HepG2 (cell line): ENCODE data around the gene USP20. TPM values are rescaled to one million over a fixed set of nuclear protein-coding genes. Genes with fewer than 3 reads are reported as not detected.

ENCODE experiments used
- ATAC-seq: fragments of 200-7000 bp; cut with Tn5 transposase; 3 replicates; pipeline ENCODE4 v1.9.1; 2020; ENCODE audit warnings: mild to moderate bottlenecking, moderate library complexity
- BruUV-seq: library from RNA; stranded (reverse); fragments of 400-500 nt; replicated peaks from 2 replicates; lab custom pipeline; 2021; lab: Mats Ljungman, UMichigan
- CTCF ChIA-PET: fragments of 300-600 bp; formaldehyde crosslinking; extraction: SDS; loops from one replicate; lab custom pipeline; 2021; ENCODE audit warnings: low total read pairs, inconsistent platforms, low intra/inter-chr PET ratio; lab: Yijun Ruan, JAX
- POLR2A ChIA-PET: fragments of 350-600 bp; sonication (Branson Sonifier 250); formaldehyde crosslinking; loops from one replicate; lab custom pipeline; 2020; ENCODE audit warnings: antibody characterized with exemption, inconsistent platforms; lab: Yijun Ruan, JAX
- DNase-seq: peaks from one replicate; pipeline ENCODE4 v3.0.0-alpha.2; 2015; ENCODE audit warnings: low spot score
- FAIRE-seq: peaks from 3 replicates; lab custom pipeline; 2011; peaks lifted over from hg19 to GRCh38; lab: Jason Lieb, UNC
- H2AFZ ChIP-seq: one replicate; pipeline ENCODE4 v1.6.1; 2011; ENCODE audit warnings: low read length, inconsistent platforms
- H3K27ac ChIP-seq: fragments of 300-600 bp; 3 replicates; pipeline ENCODE4 v1.8.0; 2011; ENCODE audit warnings: mixed run types, mild to moderate bottlenecking, mixed read lengths, low read length, inconsistent platforms; ENCODE audit not compliant: insufficient read depth; ENCODE audit errors: extremely low read length
- H3K27me3 ChIP-seq, 2 experiments: fragments of 200-600 bp in 1 of 2; 2 replicates in 1 of 2; 3 replicates in 1 of 2; pipeline versions ENCODE4 v1.6.0 to v1.8.0; 2011; ENCODE audit warnings: low read length in 2 of 2, mild to moderate bottlenecking in 2 of 2, moderate library complexity in 2 of 2, inconsistent platforms in 1 of 2; ENCODE audit not compliant: insufficient read depth in 2 of 2, control insufficient read depth in 1 of 2
- H3K36me3 ChIP-seq, 2 experiments: fragments of 200-600 bp in 1 of 2; replicated peaks in 1 of 2; 2 replicates in 1 of 2; 3 replicates in 1 of 2; pipeline versions ENCODE4 v1.5.1 to v1.8.0; 2011; ENCODE audit warnings: low read length in 2 of 2, inconsistent platforms in 1 of 2; ENCODE audit not compliant: insufficient read depth in 2 of 2, control insufficient read depth in 1 of 2
- H3K4me1 ChIP-seq: 2 replicates; pipeline ENCODE4 v1.5.1; 2012; ENCODE audit warnings: low read length, inconsistent platforms; ENCODE audit not compliant: insufficient read depth
- H3K4me2 ChIP-seq: 2 replicates; pipeline ENCODE4 v1.6.0; 2011; ENCODE audit warnings: low read depth, low read length, inconsistent platforms
- H3K4me3 ChIP-seq, 3 experiments: fragments of 200-600 bp in 1 of 3; sonication (generic), shearing (Covaris generic) in 1 of 3; replicated peaks in 1 of 3; 2 replicates each; pipeline ENCODE4 v1.5.1; 2011 to 2016; ENCODE audit warnings: low read length in 3 of 3, inconsistent platforms in 2 of 3, low read depth in 2 of 3, mild to moderate bottlenecking in 2 of 3, control low read depth in 1 of 3, mixed read lengths in 1 of 3; ENCODE audit not compliant: insufficient read depth in 1 of 3
- H3K79me2 ChIP-seq: one replicate; pipeline ENCODE4 v1.6.1; 2011; ENCODE audit warnings: low read length, inconsistent platforms; ENCODE audit not compliant: insufficient read depth
- H3K9ac ChIP-seq: 2 replicates; pipeline ENCODE4 v1.6.0; 2011; ENCODE audit warnings: mild to moderate bottlenecking, low read depth, low read length, inconsistent platforms; ENCODE audit not compliant: insufficient read depth
- H3K9me3 ChIP-seq: 2 replicates; pipeline ENCODE4 v1.5.1; 2012; ENCODE audit warnings: mild to moderate bottlenecking, low read length
- H4K20me1 ChIP-seq: 2 replicates; pipeline ENCODE4 v1.6.0; 2011; ENCODE audit warnings: inconsistent platforms, mild to moderate bottlenecking, low read length, moderate library complexity; ENCODE audit not compliant: insufficient read depth
- ATM ChIP-seq: fragments of 450-650 bp; IDR thresholded peaks from 2 replicates; pipeline ENCODE4 v1.7.1; 2017; ENCODE audit warnings: mild to moderate bottlenecking, borderline replicate concordance
- CREB1 ChIP-seq, 2 experiments: fragments of 450-650 bp in 1 of 2; IDR thresholded peaks; 2 replicates each; pipeline ENCODE4 v1.6.1; 2016 to 2017; ENCODE audit warnings: control low read depth in 1 of 2, mild to moderate bottlenecking in 1 of 2, missing compliant biosample characterization in 1 of 2, missing genetic modification characterization in 1 of 2
- GLI4 ChIP-seq: sonication (generic); formaldehyde crosslinking; IDR thresholded peaks from 2 replicates; pipeline ENCODE4 v1.5.1; 2020; ENCODE audit warnings: missing genetic modification reagents, mild to moderate bottlenecking, moderate library complexity, borderline replicate concordance
- HNRNPK ChIP-seq: fragments of 200-400 bp; formaldehyde crosslinking; IDR thresholded peaks from 2 replicates; pipeline ENCODE4 v1.6.1; 2018; ENCODE audit warnings: low read length, low read depth, moderate library complexity, mild to moderate bottlenecking; ENCODE audit not compliant: poor library complexity, severe bottlenecking
- KDM4B ChIP-seq: sonication (generic); formaldehyde crosslinking; IDR thresholded peaks from 2 replicates; pipeline ENCODE4 v1.4.0; 2020; ENCODE audit warnings: missing genetic modification reagents
- PHF8 ChIP-seq: sonication (generic); formaldehyde crosslinking; IDR thresholded peaks from 2 replicates; pipeline ENCODE4 v1.5.0; 2020; ENCODE audit warnings: missing genetic modification reagents
- PRPF4 ChIP-seq: fragments of 200-400 bp; formaldehyde crosslinking; IDR thresholded peaks from 2 replicates; pipeline ENCODE4 v1.6.1; 2016; ENCODE audit warnings: low read length, low read depth; ENCODE audit not compliant: poor library complexity, severe bottlenecking
- RAD21 ChIP-seq: fragments of 450-650 bp; formaldehyde crosslinking; IDR thresholded peaks from 2 replicates; pipeline ENCODE4 v1.5.0; 2020; ENCODE audit warnings: mild to moderate bottlenecking
- SMARCC2 ChIP-seq: fragments of 450-650 bp; IDR thresholded peaks from 2 replicates; pipeline ENCODE4 v1.6.1; 2017; ENCODE audit warnings: antibody characterized with exemption, mild to moderate bottlenecking
- TCF12 ChIP-seq, 2 experiments: fragments of 450-650 bp in 1 of 2; sonication (generic) in 1 of 2; formaldehyde crosslinking in 1 of 2; IDR thresholded peaks; 2 replicates each; pipeline versions ENCODE4 v1.6.1 to v1.8.0; 2017 to 2022; ENCODE audit warnings: antibody characterized with exemption in 1 of 2, mild to moderate bottlenecking in 1 of 2, missing genetic modification reagents in 1 of 2, moderate library complexity in 1 of 2
- ZC3H13 ChIP-seq: sonication (generic); formaldehyde crosslinking; IDR thresholded peaks from 2 replicates; pipeline ENCODE4 v1.8.1; 2023; ENCODE audit warnings: mild to moderate bottlenecking, missing genetic modification reagents, moderate library complexity
- ZFYVE20 ChIP-seq: sonication (generic); formaldehyde crosslinking; IDR thresholded peaks from 2 replicates; pipeline ENCODE4 v1.8.0; 2023; ENCODE audit warnings: low read depth, mild to moderate bottlenecking, moderate library complexity, missing genetic modification reagents, borderline replicate concordance
- ZNF232 ChIP-seq: sonication (generic); formaldehyde crosslinking; IDR thresholded peaks from 2 replicates; pipeline ENCODE4 v1.4.0; 2020; ENCODE audit warnings: missing genetic modification reagents, borderline replicate concordance
- ZNF335 ChIP-seq: sonication (generic); formaldehyde crosslinking; IDR thresholded peaks from 2 replicates; pipeline ENCODE4 v1.4.0; 2020; ENCODE audit warnings: missing genetic modification reagents
- ZNF788 ChIP-seq: sonication (generic); formaldehyde crosslinking; IDR thresholded peaks from 2 replicates; pipeline ENCODE4 v1.5.0; 2020; ENCODE audit warnings: mild to moderate bottlenecking, missing genetic modification reagents, borderline replicate concordance
- WGBS: methylation state at CpG from one replicate; pipeline ENCODE4 v1.1.6; 2017; ENCODE audit warnings: low lambda C conversion rate; 5-methylcytosine and 5-hydroxymethylcytosine counted together
- in situ Hi-C: cut with HindIII; loops from 2 replicates; pipeline ENCODE4 v1.10.0; 2017; ENCODE audit warnings: low pct_unique_long_range_greater_than_20kb; ENCODE audit not compliant: extremely low pct_ligation_motif_present
- intact Hi-C: fragments of 100-400 bp; cut with micrococcal nuclease; formaldehyde crosslinking; loops from one replicate; pipeline ENCODE4 v1.10.0; 2022; ENCODE audit not compliant: unreplicated experiment
- polyA plus RNA-seq, 8 experiments: library from polyadenylated mRNA; depleted of rRNA in 3 of 8; stranded (reverse) in 7 of 8; unstranded in 1 of 8; fragments of >200 nt; fragmentation: Illumina TruSeq in 4 of 8; extraction: Trizol in 4 of 8; gene quantifications; 2 replicates each; pipeline versions ENCODE4 v1.2.1 to v1.2.3, GENCODE V29; 2011 to 2016; ENCODE audit warnings: low read depth in 4 of 8, missing spikeins in 1 of 8, mixed read lengths in 1 of 8; ENCODE audit not compliant: insufficient read depth in 1 of 8
- total RNA-seq, 5 experiments: library from RNA; depleted of rRNA; stranded (reverse); fragments of >200 nt; fragmentation: Illumina TruSeq; extraction: Trizol; gene quantifications; 2 replicates each; pipeline ENCODE4 v1.2.3, GENCODE V29; 2016; ENCODE audit warnings: low read depth in 1 of 5

The USP20 gene
- total and polyA plus RNA-seq, 2 of the 13 experiments (the other 11 are each of a cell fraction or from before 2014, with no cell fraction given), result 4.4 to 5.9 TPM

DNA sequence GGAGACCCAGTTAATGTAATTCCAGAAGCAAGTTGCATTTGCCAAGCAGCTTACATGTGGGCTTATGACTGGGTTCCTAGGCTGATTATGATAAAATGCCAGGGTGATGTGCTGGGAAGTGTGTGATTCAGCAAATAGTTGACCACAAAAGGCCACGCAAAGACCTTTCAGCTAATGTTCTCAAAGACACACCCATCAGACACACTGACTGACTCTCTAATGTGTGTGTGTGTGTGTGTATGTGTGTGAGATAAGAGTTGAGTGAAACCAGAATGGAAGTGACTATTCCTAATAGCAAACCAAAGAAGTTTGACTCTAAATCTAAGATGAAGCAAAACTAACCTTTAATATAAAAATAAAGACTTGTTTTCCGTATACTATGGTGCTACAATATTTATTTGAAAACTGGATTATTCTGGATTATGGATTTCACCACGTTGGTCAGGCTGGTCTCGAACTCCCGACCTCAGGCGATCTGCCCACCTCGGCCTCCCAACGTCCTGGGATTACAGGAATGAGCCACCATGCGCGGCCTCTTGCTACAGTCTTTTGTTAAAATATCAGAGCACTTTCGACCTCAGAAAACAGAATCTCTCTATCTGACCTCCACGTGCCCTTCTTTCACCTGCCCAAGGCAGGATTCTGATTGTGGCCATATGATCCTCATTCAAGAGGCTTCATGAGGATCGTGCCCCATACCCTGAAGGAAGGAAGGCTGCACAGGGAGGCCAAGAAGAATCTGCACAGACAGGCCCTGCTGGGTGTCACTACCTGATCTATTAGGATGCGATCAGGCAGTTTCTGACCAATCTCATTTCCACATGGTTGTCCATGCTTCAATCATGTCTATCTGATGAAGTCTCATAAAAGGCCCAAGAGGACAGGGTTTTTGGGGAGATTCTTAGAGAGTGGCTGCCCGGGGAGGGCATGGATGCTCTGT, 75.6 kb downstream of the USP20 start:
- Histone ChIP-seq H3K36me3 (peaks cover 0 to 3% of the 10 kb centered on the region in 2 experiments; a peak in 1 of 5 replicates), H3K27me3 (no peaks in the 10 kb centered on the region), H3K79me2 (no peaks in the 10 kb centered on the region), H4K20me1 (no peaks in the 10 kb centered on the region), H3K9ac (no peak overlapping the region), H3K9me3 (no peaks in the 10 kb centered on the region), H3K4me1 (0 out of 2 replicates have a peak, but pooled peaks cover 6% of the 10 kb centered on the region), H3K27ac (no peak overlapping the region), H2AFZ (no peak overlapping the region), H3K4me2 (no peak overlapping the region), H3K4me3 (no peak overlapping the region)
- no peak for TF ChIP-seq TCF12 (IDR thresholded peaks at IDR 0.05)
- no peak for TF ChIP-seq TCF12 (CRISPR knock-in tag; IDR thresholded peaks at IDR 0.05)
- TF ChIP-seq PHF8 (CRISPR knock-in tag), result no peak
- TF ChIP-seq HNRNPK, result no peak
- TF ChIP-seq KDM4B (CRISPR knock-in tag), result no peak
- no peak for TF ChIP-seq RAD21 (CRISPR knock-in tag)
- no peak for TF ChIP-seq SMARCC2
- no peak for TF ChIP-seq ZNF232
- TF ChIP-seq GLI4 (CRISPR knock-in tag), result no peak
- TF ChIP-seq ZFYVE20 (CRISPR knock-in tag), result no peak
- TF ChIP-seq CREB1 (IDR thresholded peaks at IDR 0.05), result no peak
- no peak for TF ChIP-seq CREB1 (CRISPR knock-in tag; IDR thresholded peaks at IDR 0.05)
- no peak for TF ChIP-seq PRPF4
- no peak for TF ChIP-seq ZC3H13
- no peak for TF ChIP-seq ZNF788 (CRISPR knock-in tag)
- TF ChIP-seq ATM, result no peak
- TF ChIP-seq ZNF335 (CRISPR knock-in tag), result no peak
- intact Hi-C loops, result no loop called here
- BruUV-seq, result no TSS peak
- ChIA-PET POLR2A (interaction anchor here (0.6 kb wide), 1 partner anchor 26 kb away, joined by 3 read pairs; no protein-coding TSS in a partner anchor), CTCF (no interaction called here)
- 88% methylated on average over 15 of the region's 15 CpGs for whole genome bisulfite sequencing
- in situ Hi-C loops, result no loop called here
- FAIRE-seq (no peak), DNase-seq (no peak), ATAC-seq (no peak)
